Body of pancreas (tissue), 4 donors: ENCODE results near the gene EFHC2.

ENCODE experiments used
- POLR2A ChIP-seq, 3 donors: fragments of 450-650 bp; IDR thresholded peaks; one replicate each; pipeline ENCODE4 v1.6.1; 2016; ENCODE audit warnings: antibody characterized with exemption in 3 of 3, mild to moderate bottlenecking in 2 of 3
- TF ChIP-seq, protein P1 (sequence below), 7 experiments: fragments of 450-650 bp in 4 of 7; fragments of 200-600 bp in 3 of 7; sonication (generic) in 3 of 7; IDR thresholded peaks; one replicate each; pipeline ENCODE4 v1.5.1; 2016 to 2019; ENCODE audit warnings: antibody characterized with exemption in 7 of 7

DNA sequence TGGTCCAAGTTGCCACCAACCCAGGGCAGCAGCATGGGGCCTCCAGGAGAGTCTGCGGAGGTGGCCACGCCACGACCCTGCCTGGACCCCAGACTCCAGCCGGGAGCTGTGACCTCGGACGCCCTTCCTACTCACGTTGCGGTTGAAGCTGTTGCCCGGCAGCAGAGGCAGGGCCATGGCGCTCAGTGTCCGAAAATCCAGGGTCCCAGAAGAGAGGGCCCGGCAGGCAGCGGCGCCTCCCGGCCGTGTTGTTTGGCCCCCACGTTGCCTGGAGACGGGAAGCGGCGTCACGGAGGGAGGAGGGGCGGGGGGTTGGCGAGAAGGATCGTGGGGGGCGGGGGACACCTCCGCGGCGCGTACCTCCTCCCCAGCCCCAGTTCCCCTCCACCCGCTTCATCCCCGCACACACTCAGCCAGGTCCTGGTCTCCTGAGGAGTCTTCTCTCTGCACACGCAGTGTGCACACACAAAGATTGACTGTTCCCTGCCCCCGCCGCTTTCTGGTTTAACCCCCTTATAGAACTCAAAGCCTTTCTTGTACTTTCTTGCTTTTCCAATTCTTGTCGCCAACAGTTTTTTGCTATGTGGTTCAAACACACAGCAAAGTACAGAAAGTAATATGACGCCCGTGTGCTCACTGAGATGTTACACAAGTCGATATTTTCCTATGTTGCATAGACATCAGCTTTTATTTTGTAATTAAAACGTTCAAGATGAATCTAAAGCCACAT lies at the start of gene EFHC2:
- TF ChIP-seq, protein P1, sequence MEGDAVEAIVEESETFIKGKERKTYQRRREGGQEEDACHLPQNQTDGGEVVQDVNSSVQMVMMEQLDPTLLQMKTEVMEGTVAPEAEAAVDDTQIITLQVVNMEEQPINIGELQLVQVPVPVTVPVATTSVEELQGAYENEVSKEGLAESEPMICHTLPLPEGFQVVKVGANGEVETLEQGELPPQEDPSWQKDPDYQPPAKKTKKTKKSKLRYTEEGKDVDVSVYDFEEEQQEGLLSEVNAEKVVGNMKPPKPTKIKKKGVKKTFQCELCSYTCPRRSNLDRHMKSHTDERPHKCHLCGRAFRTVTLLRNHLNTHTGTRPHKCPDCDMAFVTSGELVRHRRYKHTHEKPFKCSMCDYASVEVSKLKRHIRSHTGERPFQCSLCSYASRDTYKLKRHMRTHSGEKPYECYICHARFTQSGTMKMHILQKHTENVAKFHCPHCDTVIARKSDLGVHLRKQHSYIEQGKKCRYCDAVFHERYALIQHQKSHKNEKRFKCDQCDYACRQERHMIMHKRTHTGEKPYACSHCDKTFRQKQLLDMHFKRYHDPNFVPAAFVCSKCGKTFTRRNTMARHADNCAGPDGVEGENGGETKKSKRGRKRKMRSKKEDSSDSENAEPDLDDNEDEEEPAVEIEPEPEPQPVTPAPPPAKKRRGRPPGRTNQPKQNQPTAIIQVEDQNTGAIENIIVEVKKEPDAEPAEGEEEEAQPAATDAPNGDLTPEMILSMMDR (IDR thresholded peaks at IDR 0.05) = no peak
- no peak for TF ChIP-seq POLR2A (IDR thresholded peaks at IDR 0.05)
